GM10847 (cell line): ENCODE data around the gene CNTNAP2.

Experiments
- POLR2A ChIP-seq: IDR thresholded peaks from 2 replicates; pipeline ENCODE4 v1.6.1; 2011; ENCODE audit not compliant: insufficient read length; ENCODE audit errors: extremely low read depth

CNTNAP2 gene

DNA sequence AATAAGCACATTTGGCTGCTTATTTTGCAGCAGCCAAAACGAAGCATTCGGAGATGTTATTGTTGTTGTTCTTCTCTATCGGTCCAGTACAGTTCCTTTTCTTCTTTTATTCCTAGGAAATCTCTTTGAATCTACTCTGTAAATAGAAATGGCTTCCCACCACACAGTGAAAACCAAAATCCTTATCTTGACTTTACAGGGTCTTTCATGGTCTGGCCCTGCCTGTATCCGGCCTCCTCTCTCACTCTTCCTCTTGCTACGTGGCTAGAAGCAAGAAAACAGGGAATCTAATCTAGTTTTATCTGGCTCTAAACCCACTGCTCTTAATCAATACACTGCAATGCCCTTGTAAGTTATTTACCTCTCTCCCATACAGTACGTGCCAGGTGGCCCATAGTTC is 1547.9 kb downstream of the CNTNAP2 start:
- no peak for TF ChIP-seq POLR2A

DNA sequence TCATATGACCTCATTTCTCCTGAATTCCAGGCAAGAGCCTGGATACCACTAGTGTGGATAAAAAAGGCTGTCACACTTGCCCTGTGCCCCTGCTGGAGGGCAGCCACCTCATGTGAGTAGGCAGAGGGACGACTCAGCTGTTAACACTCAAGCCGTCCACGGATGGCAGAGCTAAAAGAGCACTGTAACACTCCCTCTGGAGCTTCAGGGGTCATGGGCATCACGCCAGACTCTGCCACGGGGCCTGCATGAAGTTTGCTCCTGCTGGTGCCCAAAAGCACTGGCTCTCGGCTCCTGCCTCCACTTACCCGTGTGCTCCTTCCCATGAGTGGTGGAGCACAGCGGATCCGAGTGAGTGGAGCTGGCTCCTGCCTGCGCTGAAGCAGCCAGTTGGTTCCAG is 1554.2 kb downstream of the CNTNAP2 start:
- TF ChIP-seq POLR2A: no peak

DNA sequence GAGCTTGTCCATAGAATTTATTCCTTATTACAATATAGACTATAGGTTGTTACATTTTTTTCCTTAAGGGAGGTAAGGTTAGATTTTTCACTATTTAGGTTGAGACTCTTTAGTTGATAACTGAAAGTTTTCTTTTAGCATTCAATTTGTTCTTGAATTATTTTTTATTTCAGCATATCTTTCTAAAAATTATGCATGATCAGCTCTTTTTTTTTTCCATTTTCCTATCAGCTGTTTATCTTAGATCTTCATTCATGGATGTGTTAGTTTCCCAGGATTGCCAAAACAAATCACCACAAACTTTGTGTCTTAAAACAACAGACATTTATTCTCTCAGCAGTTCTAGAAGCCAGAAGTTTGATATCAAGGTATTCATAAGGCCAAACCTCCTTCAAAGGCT is 1558.1 kb downstream of the CNTNAP2 start:
- TF ChIP-seq POLR2A: no peak

DNA sequence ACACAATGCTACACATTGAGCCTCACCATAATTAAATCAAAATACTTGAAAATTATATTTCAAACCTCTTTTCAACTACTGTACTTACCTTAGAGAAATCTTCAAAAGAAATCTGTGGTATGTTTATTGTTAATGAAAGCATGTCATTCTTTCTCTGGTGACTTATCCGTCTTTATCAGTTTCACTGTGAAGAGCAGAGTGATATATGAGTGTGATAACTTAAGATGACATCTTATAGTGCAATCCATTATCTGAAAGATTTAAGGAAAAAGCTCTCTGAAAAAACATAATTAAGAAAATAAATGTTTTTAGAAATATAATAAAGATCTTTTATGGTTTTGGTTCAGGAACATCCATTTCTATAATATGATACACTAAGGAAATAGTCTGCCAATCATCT is 1562.3 kb downstream of the CNTNAP2 start:
- TF ChIP-seq POLR2A: no peak

DNA sequence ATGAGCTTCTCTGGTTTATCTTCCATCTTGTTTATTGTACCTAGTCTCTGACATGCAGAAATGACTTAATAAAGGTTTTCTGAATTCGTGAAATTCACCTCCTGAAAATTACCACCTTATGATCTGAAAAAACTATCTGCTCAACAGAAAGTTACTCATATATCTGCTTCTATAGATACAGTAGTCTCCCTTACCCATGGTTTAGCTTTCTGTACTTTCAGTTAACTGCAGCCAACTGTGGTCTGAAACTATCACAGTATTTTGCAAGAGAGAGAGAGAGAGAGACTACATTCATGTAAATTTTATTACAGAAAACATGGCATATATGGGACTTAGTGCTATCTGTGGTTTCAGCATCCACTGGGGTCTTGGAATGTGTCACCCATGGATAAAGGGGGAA is 1564.9 kb downstream of the CNTNAP2 start:
- no peak for TF ChIP-seq POLR2A

DNA sequence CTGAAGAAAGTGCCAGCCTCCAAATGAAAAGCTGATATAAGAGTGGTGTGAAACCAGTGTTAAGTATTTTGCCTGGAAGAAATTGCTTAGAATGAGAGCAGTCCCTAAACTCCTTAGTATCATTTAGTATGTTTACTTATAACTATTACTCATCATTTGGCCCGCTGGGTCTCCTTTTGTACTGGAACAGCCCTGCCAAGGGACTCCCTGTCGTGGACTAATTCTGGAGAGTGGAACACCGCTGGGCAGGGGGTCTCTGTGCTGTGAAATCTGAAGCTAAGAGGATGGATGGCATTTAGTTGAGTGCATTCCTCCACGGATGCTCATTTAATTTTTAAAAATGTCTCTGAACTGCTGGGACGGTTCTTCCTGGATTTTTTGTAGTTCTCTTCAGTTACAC is 1584.1 kb downstream of the CNTNAP2 start:
- TF ChIP-seq POLR2A: no peak

DNA sequence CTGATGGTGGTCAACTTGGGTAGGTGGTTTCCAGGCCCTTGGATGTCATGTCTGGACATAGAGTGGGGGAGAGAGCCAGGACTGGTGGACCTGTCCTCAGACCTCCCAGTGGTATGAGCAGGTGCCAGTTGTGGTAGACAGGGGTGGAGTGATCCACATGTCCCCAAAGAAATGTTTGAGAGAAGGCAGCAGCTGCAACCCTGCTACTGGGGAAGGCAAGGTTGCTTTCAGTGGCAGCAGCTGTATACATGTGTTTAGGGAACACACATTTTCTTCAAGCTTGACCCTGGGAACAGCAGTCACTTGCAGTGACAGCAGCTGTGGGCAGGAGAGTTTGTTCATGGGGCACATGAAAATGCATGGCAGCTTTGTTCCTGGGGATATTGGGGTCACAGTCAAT is 1591.3 kb downstream of the CNTNAP2 start:
- no peak for TF ChIP-seq POLR2A

DNA sequence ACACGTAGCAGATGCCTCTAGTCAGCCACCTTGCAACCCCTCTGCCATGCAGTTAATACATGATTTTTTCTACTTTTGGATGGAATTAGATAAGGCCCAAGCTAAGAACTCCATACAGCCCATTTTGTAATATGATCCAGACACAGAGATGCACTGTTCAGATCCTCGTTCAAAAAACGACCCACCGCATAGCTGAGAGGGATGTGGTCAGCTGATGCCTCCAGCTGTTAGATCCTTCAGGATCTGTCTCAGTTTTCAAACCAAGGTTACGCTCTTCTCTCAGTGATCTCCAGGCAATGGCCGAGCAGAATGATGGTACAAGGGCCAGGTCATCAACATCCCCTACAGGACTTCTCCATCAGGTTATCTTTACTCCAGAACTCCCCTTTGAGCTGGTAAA is 1592.3 kb downstream of the CNTNAP2 start:
- no peak for TF ChIP-seq POLR2A

DNA sequence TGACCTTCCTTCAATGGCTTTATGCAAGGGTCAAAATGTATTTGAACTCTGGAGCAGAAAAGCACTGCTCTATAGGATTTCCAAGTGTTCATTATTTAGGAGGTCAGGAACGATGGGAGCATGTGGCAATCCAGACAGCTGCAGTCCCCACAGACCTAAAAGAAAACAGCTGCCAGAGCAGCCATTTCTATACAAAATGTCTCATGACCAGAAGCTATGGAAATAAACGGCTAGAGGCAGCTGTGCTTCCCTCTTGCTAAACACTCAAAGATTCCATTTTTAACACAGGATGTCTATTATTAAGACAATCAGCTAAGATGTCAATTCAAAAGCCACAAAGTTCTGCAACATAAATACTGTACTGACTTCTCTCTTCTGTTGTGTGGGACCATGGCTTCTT is 1594.8 kb downstream of the CNTNAP2 start:
- no peak for TF ChIP-seq POLR2A

DNA sequence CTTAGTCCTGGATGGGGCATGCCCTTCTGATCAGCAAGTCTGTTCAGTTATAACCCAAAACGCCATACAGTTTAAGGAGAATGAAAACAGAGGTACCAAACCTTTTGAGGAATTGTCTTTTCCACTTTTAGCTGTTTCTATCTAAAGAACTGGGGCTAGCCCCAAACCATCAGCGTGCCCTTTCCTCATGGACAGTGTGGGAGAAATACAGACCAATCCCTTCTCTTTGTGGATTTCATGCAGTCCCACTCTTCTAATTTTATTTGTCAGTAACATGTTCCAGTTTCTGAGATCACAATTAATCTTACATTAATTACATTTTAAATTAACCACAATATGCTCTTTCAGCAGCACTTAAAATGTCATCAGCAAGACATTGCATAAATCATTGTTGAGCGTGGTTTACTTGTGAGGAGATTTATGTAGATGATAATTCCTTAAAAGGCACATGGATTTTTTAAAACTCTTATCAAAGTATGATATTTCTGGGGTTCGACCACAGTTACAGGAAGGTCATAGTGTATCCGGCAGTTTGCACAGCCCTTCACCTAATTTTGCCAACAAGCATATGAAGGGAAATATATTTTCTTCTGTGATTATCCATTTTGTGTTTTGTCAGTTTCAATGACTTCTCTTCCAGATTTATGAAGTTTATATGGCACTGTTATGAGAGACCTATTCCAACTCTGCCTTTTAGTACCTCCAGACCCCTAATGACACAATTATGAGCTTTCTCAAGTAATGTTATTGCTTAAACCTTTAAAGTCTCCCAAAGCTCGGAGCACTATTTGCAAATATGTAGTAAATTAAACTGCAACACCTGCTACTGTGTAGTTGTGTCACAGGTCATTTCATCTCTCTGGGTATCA is 1605.6 kb downstream of the CNTNAP2 start:
- no peak for TF ChIP-seq POLR2A

DNA sequence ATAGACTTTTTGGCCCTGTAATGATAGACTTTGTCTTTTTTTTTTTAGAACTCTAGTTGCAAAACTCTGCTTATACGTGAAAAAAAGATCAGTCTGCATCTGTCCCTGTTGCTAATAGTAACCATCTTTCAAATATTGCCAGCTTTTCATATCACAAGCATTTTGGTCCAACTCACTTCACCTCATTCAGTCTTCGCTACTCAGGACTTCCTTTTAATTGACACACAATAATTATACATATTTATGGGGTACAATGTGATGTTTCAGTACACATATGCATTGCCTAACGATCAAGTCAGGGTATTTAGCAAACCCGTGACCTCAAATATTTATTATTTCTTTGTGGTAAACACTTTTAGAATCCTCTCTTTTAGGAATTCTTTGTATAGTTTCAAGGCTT is 1606.9 kb downstream of the CNTNAP2 start:
- TF ChIP-seq POLR2A: no peak

DNA sequence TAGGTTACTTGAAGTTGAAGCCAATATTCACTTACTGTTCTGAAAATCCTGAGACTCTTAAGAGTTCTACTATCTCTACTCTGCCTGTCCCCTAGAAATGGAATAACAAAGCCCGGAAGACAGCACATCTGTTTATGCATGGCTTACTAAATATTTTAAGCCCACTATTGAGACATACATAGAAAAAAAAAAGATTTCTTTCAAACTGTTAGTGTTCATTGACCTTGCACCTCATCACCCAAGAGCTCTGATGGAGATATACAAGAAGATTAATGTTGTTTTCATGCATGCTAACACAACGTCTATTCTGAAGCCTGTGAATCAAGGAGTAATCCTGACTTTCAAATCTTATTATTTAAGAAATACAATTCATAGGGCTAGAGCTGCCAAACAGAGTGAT is 1614.7 kb downstream of the CNTNAP2 start:
- TF ChIP-seq POLR2A: no peak

DNA sequence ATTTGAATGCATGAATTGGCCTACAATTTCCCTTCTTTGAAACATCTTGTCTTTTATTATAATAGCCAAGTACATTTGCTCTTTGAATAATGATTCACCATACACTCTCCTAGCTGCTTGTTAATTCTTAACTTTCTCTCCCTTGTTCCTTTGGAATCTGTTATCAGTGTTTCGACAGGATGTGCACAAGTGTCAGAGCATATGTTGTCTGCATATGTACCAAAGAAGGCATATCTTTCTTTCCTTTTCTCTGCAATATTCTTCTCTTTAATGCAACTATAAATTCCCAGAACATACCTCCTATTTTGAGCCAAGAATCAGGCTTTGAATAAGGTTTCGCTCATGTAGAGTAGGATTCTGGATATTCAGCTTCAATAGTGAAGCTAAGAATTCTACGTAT is 1625.7 kb downstream of the CNTNAP2 start:
- no peak for TF ChIP-seq POLR2A

DNA sequence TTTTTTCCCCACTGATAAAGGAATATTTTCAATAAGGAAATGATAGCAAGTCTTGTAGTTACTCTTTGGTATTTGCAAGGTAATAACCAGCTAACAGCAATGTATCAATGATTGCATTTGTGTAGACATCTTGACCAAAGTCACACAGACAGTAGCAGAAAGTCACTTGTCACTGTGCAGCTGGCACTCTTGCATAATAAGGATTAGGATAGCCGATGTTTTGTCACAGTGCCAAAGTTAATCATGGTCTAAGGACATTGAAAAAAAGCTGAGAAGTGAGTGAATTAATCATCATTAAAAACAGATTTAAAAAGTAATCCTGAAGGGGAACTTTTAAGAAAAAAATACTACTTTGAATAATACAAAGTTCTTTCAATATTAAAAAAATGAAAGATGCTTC is 1639.7 kb downstream of the CNTNAP2 start:
- TF ChIP-seq POLR2A: no peak

DNA sequence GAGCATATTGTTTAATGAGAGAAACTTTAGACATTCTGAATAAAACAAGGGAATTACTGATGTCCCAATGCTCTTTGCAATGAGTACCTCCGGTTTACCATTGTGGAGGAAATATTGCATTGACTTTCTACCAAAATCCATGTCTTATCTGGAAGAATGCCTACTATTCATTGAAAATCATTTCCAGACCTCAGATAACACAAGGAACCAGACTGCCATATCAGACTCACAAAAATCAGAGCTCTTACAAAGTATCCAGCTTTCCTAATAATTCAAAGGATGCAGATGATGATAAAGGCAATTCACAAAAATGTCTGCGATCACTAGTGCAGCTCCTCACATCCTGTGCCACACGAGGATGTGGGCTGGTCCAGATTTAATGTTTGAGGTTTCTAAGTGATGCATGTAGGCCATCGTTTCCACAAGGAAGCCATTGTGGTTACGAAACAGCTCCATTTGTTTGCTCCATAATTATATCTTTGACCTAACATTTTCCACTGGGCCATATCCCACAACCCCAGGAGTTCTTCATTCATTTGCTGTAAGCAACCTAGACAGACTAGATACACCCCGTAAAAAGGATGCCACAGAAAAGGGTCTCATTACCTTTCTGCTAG is 1642.8 kb downstream of the CNTNAP2 start:
- TF ChIP-seq POLR2A: no peak

DNA sequence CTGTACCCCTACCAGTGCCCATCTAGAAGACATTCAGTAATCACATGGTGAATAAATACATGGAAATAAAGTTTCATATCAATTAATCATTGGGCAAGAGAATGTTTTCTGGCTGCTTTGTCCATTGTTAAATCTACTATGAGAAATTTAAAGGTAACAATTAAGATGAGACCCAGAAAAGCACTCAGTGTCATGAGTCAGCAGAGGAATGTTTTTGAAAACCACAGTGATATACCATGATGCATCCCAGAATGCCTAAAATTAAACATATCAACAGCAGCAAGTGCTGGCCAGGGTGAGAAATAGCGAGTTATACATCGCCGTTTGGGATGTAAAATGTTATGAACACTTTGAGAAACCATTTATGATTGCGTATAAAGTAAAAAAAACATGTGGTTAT is 1648.7 kb downstream of the CNTNAP2 start:
- no peak for TF ChIP-seq POLR2A

DNA sequence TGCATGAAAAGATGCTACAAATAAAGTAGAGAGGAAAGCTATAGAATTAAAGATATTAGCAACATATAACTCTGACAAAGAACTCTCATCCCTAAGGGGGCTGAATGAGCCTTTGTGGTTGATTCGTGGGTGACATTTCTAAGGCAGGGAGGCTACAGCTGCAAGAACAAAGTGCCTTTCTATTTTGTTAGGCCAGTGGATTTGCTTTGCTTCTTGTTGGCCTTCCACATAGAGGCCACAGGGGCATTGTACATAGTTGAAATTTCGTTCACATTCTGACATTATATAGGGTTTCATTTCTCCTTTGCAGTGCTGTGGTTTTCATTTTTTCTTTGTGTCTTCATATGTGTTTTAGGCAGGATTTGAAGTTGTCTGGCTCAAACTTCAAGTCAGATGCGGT is 1654.7 kb downstream of the CNTNAP2 start:
- TF ChIP-seq POLR2A: no peak
